ENCODE results near the gene SPN. TPM values are rescaled to one million over a fixed set of nuclear protein-coding genes. Genes with fewer than 3 reads are reported as not detected.

The SPN gene
- total RNA-seq (2022; extraction: Qiagen RNA extraction; ENCODE audit: low read depth): not detected in 5 replicates

GRCh38 chr16:29663016-29663806 lies at the start of gene SPN:
TSS of gene SPN (plus strand) at chr16:29663247. CDS start at chr16:29663729, 482 bp downstream.

GRCh38 chr16:29678691-29679267 lies 15.7 kb downstream of the SPN start, which contains the start of gene QPRT:
TSS of gene QPRT (plus strand) at chr16:29679180. CDS start at chr16:29679198, 18 bp downstream.

Other genes starting within 250 kb of the SPN start
- gene BOLA2, start 208.9 kb upstream of the SPN start, total RNA-seq (2022; extraction: Qiagen RNA extraction; ENCODE audit: low read depth): 6.6 to 31.3 TPM (median 28.9 TPM) in 5 replicates
- 75.9 to 85.7 TPM (median 82.7 TPM) in 5 replicates for gene SLX1B, start 208.7 kb upstream of the SPN start, total RNA-seq (2022; extraction: Qiagen RNA extraction; ENCODE audit: low read depth)
- gene SULT1A4, start 203.3 kb upstream of the SPN start, total RNA-seq (2022; extraction: Qiagen RNA extraction; ENCODE audit: low read depth): 27.0 to 41.4 TPM (median 31.2 TPM) in 5 replicates
- 25.4 to 37.7 TPM (median 31.8 TPM) in 5 replicates for gene NPIPB12, start 156.8 kb upstream of the SPN start, total RNA-seq (2022; extraction: Qiagen RNA extraction; ENCODE audit: low read depth)
- gene QPRT, start 15.9 kb downstream of the SPN start, total RNA-seq (2022; extraction: Qiagen RNA extraction; ENCODE audit: low read depth): 0.56 to 1.4 TPM (median 0.76 TPM) in 5 replicates
- gene C16orf54, start 82.7 kb downstream of the SPN start, total RNA-seq (2022; extraction: Qiagen RNA extraction; ENCODE audit: low read depth): not detected in 5 replicates
- gene ZG16, start 115.0 kb downstream of the SPN start, total RNA-seq (2022; extraction: Qiagen RNA extraction; ENCODE audit: low read depth): not detected in 5 replicates
- 78.8 to 94.4 TPM (median 85.8 TPM) in 5 replicates for gene KIF22, start 127.5 kb downstream of the SPN start, total RNA-seq (2022; extraction: Qiagen RNA extraction; ENCODE audit: low read depth)
- 131 to 168 TPM (median 160 TPM) in 5 replicates for gene MAZ, start 143.3 kb downstream of the SPN start, total RNA-seq (2022; extraction: Qiagen RNA extraction; ENCODE audit: low read depth)
- gene PRRT2, start 148.9 kb downstream of the SPN start, total RNA-seq (2022; extraction: Qiagen RNA extraction; ENCODE audit: low read depth): 0.18 to 0.44 TPM (median 0.31 TPM) in 5 replicates
- 36.8 to 45.5 TPM (median 40.2 TPM) in 5 replicates for gene PAGR1, start 152.9 kb downstream of the SPN start, total RNA-seq (2022; extraction: Qiagen RNA extraction; ENCODE audit: low read depth)
- gene MVP, start 157.2 kb downstream of the SPN start, total RNA-seq (2022; extraction: Qiagen RNA extraction; ENCODE audit: low read depth): 123 to 143 TPM (median 140 TPM) in 5 replicates
- gene CDIPT, start 200.0 kb downstream of the SPN start, total RNA-seq (2022; extraction: Qiagen RNA extraction; ENCODE audit: low read depth): 63.2 to 92.0 TPM (median 89.5 TPM) in 5 replicates
- 17.0 to 21.8 TPM (median 20.7 TPM) in 5 replicates for gene SEZ6L2, start 236.3 kb downstream of the SPN start, total RNA-seq (2022; extraction: Qiagen RNA extraction; ENCODE audit: low read depth)
- gene ASPHD1, start 237.2 kb downstream of the SPN start, total RNA-seq (2022; extraction: Qiagen RNA extraction; ENCODE audit: low read depth): 15.9 to 27.5 TPM (median 23.8 TPM) in 5 replicates